ELF-1 (cell line): Measurements from ENCODE around the gene NDUFB10.

Source experiments
- DNase-seq: peaks from one replicate; pipeline ENCODE4 v3.0.0-alpha.2; 2016; ENCODE audit warnings: low read depth, low spot score

NDUFB10 gene

DNA sequence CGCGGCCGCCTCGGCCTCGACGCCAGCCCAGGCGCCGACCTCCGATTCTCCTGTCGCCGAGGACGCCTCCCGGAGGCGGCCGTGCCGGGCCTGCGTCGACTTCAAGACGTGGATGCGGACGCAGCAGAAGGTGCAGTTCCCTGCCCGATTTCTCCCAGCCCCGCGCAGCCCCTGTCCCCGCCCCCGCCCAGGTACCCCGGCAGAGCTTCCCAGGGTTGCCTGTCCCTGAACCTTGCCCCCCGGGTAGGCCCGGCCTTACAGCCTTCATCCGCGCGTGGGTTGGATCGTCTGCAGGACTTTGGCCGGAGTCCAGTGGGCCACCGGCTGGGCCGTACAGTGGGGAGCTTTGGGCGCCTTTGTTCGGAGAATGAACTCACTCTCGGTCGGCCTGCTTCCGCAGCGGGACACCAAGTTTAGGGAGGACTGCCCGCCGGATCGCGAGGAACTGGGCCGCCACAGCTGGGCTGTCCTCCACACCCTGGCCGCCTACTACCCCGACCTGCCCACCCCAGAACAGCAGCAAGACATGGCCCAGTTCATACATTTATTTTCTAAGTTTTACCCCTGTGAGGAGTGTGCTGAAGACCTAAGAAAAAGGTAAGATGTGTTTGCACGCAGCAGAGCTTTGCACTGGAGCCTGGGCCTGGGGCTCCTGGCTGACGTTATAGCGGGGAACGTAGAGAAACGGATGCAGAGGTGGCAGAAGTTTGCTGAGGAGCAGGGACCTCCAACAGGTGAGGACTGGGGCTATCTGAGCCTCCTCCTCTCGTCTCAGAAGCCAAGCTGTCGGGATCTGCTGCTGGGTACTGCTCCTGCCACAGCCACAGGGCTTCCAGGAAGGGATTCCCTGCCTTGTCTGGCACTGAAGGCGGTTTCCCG lies 25.2 kb downstream of the NDUFB10 start:
- DNase-seq: peak; percentile 52

DNA sequence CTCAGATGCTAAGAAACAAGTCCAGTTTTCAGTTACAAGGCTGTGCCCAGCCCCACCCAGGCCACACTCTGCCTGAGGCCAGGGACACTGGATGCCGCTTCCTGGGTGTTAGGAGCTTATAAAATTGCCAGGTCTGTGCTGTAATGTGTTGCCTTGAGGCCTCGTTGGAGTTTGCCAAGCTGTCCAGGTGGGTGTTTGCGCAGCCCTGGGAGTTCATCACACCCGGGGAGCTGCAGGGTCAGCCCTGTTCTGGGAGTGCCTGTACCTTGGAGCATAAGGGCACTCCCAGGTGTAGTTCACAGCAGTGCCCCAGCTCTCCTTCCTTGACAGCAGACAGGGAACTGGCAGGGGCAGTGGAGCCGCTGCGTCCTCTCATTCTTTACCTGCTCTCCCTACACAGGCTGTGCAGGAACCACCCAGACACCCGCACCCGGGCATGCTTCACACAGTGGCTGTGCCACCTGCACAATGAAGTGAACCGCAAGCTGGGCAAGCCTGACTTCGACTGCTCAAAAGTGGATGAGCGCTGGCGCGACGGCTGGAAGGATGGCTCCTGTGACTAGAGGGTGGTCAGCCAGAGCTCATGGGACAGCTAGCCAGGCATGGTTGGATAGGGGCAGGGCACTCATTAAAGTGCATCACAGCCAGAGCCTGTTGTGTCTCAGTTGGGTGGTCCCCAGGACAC lies 26.3 kb downstream of the NDUFB10 start:
- DNase-seq: no peak

DNA sequence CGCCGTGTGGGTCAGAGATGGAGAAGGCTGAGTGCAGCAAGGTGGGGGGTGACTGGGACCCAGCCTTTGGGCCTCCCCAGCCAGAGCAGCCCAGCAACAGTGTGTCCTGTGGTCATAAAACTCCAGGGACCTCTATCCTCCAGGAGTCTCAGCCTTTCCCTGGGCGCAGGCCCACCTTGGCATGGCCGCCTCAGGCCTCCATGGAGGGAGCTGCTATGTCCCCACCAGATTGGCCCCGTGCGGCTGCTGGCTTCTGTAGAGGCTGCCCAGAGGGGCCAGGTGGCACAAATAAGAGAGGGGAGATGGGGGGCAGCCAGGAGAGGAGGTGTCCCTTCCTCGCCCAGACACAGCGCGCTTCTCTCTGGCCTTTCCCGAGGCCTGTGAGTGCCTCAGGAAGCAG lies 27.9 kb downstream of the NDUFB10 start:
- DNase-seq: no peak

DNA sequence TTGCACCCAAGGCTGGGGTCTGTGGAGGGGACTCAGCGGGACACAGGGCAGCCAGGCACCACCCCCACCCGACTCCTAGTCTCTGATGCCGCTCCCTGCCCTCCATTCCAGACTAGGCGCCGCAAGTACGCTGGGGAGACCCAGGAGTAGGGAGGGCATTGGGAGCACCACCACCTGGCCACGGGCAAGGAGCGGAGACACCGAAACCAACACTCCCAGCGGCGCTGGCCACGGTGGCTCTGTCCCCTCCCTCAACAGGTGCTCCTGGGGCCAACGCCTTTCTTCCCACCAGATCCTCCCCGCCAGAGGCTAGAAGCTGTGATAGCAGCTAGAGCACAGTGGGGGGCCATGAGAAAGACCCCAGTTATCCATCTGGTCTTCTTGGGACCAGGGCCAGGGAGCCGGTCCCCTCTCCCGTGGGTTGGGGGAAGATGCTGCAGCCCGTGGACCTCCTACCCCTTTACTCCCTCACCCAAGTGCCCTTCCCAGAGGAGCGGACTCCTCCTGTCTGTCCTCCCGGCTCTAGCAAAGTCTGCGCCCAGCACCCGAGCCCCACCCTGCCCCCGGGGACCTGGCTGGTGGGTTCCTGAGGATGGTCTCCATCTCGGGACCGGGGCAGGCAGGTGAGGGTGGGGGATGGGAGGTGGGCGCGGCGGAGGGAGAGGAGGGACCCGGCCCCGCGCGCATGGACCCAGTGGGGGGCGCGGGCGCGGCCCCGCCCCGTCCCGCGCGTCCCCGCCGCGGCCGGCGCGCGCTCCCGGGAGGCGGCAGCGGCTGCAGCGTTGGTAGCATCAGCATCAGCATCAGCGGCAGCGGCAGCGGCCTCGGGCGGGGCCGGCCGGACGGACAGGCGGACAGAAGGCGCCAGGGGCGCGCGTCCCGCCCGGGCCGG lies 30.1 kb downstream of the NDUFB10 start, which contains the start of gene SYNGR3:
SYNGR3 (plus strand) TSS at position 762 of the 892 bp plus-strand sequence. CDS start 133 bp downstream, outside the sequence.
- no peak for DNase-seq

DNA sequence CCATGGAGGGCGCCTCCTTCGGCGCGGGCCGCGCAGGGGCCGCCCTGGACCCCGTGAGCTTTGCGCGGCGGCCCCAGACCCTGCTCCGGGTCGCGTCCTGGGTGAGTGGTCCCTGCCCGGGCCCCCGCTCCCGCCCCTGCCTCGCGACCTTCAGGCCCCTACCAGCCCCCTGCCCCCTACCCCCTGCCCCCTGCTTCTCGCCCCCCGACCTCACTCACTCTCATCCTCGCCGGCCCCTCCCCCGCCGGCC lies 30.7 kb downstream of the NDUFB10 start:
- no peak for DNase-seq

DNA sequence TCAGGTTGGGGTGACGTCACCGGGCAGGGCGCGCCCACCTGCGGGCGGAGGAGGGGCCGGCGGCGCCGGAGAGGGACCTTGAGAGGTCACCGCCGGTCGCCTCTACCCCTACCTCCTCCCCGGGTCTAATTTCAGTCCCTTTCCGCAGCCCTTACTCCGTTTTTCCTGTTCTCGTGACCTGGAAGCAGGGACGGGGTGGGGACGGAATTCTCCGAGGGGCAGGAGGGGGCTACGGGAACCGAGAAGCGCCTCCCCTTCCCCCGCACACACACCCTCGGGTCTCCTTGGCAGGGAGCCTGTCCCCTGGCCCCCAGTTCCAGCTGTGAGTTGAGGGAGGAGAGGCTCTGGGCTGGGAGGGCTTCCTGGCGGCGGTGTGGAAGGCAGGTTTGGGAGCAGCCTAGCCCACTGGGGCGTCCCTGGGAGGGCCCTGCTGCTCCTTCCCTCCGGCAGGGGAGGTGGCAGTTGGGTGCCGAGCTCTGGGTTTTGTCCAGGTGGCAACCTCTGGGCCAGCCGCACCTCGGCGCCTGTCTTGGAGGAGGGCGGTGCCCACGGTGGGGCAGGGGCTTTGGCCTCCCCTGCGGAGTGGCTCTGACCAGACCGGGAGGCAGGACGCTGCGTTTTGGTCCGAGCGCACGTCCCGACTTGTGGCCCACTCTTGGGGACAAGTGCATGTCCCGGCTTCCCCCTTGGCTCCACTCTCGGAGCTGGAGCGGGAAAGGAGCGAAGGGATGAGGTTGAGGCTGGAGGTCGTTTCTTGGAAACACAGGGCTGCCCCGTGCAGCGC lies 31.2 kb downstream of the NDUFB10 start:
- peak; percentile 69 for DNase-seq

DNA sequence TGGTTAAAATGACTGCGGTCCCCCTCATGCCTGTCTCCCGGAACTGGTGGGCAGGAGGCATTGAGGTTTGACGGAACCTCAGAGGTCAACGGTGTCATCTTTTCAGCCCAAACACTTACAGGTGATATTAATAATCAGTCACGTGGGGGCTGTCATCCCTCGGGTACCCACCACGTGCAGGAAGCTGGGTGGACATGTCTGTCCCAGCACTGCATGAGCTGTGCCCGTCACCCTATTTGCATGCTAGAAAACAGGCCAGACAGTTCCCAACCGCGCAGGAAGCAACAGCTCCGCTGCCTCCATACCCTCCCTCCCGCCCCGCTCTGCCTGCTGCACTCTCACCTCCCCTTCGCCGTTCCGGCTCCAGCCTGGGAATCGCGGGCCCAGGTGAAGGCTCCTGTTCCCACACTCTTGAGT lies 31.8 kb downstream of the NDUFB10 start:
- no peak for DNase-seq

DNA sequence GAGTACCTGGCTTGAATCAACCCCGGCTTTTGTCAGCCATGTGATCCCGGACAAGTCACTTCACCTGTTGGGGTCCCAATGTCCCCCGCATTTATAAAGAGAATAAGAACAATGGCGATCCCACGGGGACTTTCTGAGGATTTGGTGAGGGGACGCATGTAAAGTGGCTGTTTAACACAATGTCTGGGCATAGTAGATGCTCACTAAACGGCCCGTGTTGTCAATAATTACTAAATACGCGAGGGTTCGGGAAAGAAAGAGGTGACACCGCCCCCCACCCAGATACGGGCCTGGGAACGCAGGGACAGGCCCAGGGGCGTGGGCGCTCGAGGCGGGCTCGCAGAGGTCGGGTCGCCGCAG lies 32.2 kb downstream of the NDUFB10 start:
- DNase-seq: no peak

DNA sequence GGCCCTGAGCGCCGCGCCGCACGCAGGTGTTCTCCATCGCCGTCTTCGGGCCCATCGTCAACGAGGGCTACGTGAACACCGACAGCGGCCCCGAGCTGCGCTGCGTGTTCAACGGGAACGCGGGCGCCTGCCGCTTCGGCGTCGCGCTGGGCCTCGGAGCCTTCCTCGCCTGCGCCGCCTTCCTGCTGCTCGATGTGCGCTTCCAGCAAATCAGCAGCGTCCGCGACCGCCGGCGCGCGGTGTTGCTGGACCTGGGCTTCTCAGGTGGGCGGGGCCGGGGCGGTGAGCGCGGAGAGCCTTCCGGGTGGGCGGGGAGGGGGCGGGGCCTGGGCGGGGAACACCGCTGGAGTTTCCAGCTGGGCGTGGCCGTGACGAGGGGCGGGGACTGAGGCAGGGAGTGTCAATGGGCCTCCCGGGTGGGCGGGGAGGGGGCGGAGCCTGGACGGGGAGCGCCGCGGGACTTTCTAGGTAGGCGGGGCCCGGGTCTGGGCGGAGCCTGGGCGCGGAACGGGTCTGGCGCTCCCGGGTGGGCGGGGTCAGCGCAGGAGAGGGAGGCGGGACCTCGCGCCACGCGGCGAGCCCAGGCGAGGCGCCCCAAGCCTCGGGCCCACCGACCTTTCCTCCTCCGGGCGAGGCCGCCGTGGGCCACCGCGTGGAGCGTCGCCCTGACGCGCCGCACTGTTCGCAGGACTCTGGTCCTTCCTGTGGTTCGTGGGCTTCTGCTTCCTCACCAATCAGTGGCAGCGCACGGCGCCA lies 32.8 kb downstream of the NDUFB10 start:
- DNase-seq: peak; percentile 89

DNA sequence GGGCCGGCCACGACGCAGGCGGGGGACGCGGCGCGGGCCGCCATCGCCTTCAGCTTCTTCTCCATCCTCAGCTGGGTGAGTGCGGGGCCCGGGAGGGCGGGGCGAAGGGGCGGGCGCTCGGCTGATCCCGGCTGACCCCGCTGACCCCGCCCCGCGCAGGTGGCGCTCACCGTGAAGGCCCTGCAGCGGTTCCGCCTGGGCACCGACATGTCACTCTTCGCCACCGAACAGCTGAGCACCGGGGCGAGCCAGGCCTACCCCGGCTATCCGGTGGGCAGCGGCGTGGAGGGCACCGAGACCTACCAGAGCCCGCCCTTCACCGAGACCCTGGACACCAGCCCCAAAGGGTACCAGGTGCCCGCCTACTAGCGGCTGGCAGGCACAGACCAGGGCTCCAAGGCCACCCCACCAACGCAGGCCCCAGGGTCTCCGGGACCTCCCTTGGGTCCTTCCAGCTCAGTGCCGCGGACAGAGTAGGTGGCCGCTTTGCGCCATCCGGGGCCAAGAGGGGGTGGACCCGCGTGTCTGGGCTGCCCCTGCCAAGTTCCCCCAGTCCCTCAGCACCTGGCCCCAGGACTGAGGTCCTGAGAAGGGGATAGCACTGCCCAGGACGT lies 33.5 kb downstream of the NDUFB10 start:
- no peak for DNase-seq

DNA sequence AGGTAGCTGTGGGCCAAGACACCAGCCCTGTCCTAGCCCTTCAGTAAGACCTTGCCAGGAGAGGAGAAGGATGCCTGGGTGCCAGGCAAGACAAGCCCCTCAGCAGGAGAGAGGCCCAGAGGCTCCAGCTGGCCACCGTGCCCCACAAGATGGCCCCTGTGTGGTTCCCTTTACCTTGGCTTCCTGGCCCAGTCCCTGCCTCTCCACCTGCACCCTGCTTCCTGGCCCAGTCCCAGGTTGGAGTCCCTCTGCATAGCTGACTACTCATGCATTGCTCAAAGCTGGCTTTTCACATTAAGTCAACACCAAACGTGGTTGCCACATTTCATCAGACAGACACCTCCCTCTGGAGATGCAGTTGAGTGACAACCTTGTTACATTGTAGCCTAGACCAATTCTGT lies 34.4 kb downstream of the NDUFB10 start:
- no peak for DNase-seq

DNA sequence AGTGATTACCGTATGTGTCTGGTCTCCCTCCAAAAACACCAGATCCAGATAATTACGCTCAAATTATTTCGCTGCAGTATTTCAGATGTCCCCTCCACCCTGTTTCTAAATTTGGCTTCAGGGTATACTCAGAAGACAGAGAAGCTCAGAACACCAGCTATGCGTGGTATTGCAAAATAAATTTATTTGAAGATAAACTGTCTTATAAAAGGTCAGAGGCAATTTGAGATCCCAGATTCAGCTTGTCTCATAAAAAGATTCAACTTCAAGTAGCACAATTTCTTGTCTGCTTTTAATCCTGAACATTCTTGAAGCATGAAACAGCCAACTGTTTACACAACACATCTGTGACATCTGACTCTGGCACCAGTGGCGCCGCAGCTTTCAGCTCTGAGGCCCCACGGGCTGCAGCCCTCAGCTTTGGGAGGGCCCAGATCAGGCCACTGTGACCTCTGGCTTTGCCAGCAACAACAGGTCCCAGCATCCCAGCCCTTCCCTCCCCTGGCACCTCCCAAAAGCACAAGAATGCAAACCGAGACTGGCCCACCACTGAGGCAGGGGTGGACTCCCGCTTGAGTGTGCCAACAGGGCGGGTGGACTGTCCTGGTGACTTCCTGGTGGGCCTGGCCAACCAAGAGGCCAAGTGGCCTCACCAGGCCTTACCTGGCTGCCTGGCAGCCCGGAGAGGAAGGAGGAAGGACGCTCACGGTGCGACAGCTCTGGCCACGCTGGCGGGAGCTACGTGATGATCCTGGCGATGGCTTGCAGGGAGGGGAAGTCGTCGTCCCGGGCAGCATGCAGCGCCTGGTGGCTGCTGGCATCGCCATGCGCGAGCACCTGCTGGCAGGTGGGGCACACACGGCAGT lies 38.4 kb downstream of the NDUFB10 start:
- no peak for DNase-seq

DNA sequence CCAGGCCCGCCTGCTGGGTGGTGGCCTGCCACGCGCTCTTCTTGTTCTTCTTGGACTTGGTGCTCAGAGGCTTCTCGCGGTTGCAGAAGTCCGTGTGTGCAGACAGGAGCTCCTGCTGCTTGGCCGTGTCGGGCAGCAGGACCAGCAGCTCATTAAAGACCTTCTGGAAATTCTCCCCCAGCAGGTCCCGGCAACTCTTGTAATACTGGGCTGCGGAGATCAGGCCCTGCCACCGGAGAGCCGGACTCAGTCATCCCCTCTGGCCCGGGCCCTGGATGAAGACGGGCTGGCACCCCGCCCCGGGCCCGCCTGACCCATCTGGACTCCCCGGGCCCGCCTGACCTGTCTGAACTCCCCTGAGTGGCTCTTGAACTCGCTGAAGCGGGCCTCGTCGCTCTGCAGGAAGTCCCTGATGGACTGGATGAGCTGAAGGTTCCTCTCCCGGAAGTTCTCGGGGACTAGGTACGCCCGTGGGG lies 39.1 kb downstream of the NDUFB10 start:
- DNase-seq: no peak

DNA sequence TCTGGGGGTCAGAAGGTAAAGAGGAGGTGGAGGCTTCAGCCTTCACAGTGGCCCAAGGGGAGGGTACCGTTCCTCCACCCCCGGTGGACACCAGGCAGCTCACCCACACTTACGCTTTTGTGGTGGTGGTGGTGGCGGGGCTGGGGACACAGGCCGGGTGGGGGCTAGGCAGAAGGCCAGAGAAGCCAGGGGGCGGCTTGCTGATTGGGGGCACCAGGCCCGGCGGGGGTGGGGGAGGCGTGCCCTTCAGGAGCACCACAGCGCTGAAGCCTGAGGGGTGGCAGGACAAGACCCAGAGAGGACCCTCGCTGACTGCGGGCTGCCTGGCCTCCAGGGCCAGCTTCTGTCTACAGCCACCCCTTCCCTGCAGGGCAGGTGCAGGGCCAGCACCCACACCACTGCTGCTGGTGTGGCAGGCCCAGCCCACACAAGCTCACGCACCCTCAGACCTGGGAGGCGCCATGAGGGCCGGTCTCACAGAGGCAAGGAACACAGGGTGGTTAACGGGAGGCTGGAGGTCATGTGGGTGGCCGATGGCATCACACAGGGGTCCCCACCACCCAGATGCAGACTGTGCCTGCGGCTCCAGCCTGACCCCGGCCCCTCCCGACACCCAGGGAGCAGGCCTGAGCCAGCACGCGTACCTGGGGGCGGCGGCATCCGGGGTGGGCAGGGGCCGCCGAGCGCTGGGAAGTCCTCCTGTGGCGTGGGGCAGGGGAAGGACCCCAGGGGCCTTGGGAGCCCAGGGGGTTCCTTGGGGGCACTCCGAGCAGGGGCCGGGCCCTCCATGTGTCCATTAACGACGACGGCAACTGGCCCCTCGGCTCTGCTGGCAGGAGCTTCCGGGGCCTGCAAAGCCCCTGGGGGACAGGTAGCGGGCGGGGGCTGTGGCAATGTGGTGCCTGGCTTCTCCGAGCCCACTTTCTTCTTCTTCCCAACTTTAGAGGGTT lies 39.8 kb downstream of the NDUFB10 start:
- DNase-seq: no peak

DNA sequence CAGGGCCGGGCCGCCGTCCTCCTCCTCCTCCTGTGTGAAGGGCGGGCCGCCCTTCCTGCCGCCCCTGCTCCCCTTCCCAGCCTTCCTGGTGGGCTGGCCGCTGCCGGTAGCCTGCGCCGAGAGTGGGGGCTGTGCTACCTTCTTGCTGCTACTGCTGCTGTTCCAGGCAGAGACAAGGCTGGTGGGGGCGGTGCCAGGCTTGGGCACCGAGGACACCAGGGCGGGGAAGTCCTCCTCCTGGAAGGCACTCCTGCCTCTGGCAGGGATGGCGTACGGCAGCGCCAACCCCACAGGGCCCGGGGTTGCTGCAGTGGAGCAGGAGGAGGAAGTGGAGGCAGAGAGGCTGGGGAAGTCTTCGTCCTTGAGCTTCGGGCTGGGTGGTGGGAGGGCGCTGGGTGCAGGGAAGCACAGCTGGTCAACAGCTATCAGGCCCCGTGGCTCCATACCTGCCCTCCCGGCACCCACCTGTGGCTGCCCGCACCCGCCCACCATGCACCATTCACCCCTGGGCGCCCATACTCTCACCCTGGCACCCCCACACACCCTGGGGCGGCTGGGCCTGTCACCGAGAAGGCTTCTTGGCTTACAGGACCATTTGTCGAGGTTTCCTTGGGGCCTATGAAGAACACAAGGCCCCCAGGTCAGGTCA lies 40.7 kb downstream of the NDUFB10 start:
- DNase-seq: no peak

DNA sequence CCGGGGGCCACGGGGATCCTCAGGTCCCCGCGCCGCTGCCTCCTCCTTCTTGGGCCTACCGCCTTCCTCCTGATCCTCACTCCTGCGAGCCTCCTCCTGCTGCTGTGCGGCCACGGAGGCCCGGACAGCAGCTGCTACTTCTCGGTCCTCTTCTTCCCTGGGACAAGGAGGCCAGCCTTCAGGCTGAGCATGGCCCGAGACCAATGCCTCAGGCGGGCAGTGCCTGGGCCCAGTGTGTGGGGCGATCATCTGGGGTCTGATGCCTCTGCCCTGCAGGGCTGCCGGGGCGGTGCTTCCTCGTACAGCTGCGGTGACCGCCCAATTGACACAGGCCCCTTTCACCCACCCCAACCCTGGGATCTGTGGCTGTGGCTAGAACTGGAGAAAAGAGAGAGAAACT lies 41.7 kb downstream of the NDUFB10 start:
- no peak for DNase-seq
